Measurements from ENCODE around the gene TULP4. TPM values are rescaled to one million over a fixed set of nuclear protein-coding genes. Genes with fewer than 3 reads are reported as not detected.
A peak's percentile ranks its signal among the peaks of the same experiment; 100 is the strongest.

The TULP4 gene, protein sequence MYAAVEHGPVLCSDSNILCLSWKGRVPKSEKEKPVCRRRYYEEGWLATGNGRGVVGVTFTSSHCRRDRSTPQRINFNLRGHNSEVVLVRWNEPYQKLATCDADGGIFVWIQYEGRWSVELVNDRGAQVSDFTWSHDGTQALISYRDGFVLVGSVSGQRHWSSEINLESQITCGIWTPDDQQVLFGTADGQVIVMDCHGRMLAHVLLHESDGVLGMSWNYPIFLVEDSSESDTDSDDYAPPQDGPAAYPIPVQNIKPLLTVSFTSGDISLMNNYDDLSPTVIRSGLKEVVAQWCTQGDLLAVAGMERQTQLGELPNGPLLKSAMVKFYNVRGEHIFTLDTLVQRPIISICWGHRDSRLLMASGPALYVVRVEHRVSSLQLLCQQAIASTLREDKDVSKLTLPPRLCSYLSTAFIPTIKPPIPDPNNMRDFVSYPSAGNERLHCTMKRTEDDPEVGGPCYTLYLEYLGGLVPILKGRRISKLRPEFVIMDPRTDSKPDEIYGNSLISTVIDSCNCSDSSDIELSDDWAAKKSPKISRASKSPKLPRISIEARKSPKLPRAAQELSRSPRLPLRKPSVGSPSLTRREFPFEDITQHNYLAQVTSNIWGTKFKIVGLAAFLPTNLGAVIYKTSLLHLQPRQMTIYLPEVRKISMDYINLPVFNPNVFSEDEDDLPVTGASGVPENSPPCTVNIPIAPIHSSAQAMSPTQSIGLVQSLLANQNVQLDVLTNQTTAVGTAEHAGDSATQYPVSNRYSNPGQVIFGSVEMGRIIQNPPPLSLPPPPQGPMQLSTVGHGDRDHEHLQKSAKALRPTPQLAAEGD (N-terminal part only)
- total RNA-seq: 100 to 1,000 TPM in 3 of 4 donors, 10 to 100 TPM in 1; 77.4 to 364 (median 129) TPM

DNA sequence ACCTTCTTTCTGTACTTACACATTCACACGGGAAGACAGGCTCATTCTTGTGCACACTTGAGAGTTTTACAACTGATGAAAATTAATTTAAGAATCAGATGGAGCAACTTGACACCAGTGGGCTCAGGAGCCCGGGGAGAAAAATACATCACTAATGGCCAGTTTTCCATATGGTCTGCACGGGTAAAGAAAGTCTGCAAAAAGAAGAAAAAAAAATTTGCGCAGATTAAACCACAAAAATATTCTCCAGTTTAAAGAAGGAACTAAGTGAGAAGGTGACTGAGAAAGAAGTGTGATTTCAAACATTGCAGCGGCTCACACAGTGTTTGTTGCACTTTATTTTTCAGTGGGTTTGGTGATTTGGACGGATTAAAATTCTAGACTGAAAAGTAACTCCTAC lies at the start of gene TULP4:
Gene TULP4, plus strand, starts transcription at position 301 of the 400 bp plus-strand sequence. CDS start 1,552 bp downstream, outside the sequence.
- intact Hi-C loops (cut with DNase I; ENCODE audit: low total_unique reads): no loop called here
- H3K27ac ChIP-seq: peak within 1 kb of the TSS in 1 of 2 donors; percentile 17

DNA sequence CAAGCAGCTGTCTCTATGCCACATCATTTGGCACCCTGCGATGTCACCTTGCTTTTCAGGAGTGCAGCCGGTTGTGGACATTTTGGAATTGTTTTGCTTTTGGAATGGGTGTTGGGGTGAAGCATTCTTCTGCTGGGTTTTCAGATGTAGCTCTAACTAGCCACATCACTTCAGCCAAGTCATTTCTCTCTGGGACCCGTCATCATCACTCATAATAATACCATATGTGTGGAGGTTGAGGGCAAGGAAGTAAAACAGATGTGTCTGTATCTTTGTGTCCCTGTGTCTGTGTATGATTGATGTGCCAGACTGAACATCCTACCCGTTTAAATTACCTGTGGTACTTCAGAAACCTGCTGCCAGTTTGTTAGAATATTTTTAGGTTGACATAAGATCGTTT lies 49.5 kb upstream of the TULP4 start:
- TF ChIP-seq, protein P1, sequence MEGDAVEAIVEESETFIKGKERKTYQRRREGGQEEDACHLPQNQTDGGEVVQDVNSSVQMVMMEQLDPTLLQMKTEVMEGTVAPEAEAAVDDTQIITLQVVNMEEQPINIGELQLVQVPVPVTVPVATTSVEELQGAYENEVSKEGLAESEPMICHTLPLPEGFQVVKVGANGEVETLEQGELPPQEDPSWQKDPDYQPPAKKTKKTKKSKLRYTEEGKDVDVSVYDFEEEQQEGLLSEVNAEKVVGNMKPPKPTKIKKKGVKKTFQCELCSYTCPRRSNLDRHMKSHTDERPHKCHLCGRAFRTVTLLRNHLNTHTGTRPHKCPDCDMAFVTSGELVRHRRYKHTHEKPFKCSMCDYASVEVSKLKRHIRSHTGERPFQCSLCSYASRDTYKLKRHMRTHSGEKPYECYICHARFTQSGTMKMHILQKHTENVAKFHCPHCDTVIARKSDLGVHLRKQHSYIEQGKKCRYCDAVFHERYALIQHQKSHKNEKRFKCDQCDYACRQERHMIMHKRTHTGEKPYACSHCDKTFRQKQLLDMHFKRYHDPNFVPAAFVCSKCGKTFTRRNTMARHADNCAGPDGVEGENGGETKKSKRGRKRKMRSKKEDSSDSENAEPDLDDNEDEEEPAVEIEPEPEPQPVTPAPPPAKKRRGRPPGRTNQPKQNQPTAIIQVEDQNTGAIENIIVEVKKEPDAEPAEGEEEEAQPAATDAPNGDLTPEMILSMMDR (IDR thresholded peaks at IDR 0.05): no peak
- no peak for TF ChIP-seq POLR2A (IDR thresholded peaks at IDR 0.05)
- Histone ChIP-seq H3K4me3 (no peak overlapping the region), H3K27ac (no peak overlapping the region), H3K36me3 (no peaks in the 10 kb centered on the region), H3K9me3 (no peaks in the 10 kb centered on the region), H3K27me3 (no peaks in the 10 kb centered on the region), H3K4me1 (no peaks in the 10 kb centered on the region)
- intact Hi-C loops (cut with DNase I; ENCODE audit: low total_unique reads): no loop called here
- DNase-seq: no peak

More for the DNA sequence above, at the start of gene TULP4:
- Histone ChIP-seq H3K4me1 (no peaks in the 10 kb centered on the region), H3K4me3 (no peak within 1 kb of the TSS), H3K9me3 (no peaks in the 10 kb centered on the region), H3K36me3 (no peaks in the 10 kb centered on the region), H3K27me3 (no peaks in the 10 kb centered on the region)
- no peak for DNase-seq
- no peak for TF ChIP-seq POLR2A (IDR thresholded peaks at IDR 0.05)
- TF ChIP-seq, protein P1 (IDR thresholded peaks at IDR 0.05): no peak

- H3K36me3 ChIP-seq: no peaks in the 10 kb centered on the region
- H3K4me3 ChIP-seq: no peak overlapping the region
- no peak for TF ChIP-seq POLR2A (IDR thresholded peaks at IDR 0.05)
- TF ChIP-seq, protein P1 (IDR thresholded peaks at IDR 0.05): no peak
- no peak for DNase-seq
- H3K27ac ChIP-seq: no peak overlapping the region
- H3K27me3 ChIP-seq: no peaks in the 10 kb centered on the region
- intact Hi-C loops (cut with DNase I; ENCODE audit: low total_unique reads): no loop called here
- no peaks in the 10 kb centered on the region for H3K4me1 ChIP-seq
- H3K9me3 ChIP-seq: no peaks in the 10 kb centered on the region
Observed at GRCh38 chr6:158264180-158264579, 48.1 kb upstream of the TULP4 start.

- no peaks in the 10 kb centered on the region for H3K36me3 ChIP-seq
- no peaks in the 10 kb centered on the region for H3K9me3 ChIP-seq
- TF ChIP-seq, protein P1 (IDR thresholded peaks at IDR 0.05): no peak
- no peak for TF ChIP-seq POLR2A (IDR thresholded peaks at IDR 0.05)
- H3K4me1 ChIP-seq: peaks cover 0 to 5% of the 10 kb centered on the region in 2 donors
- intact Hi-C loops (cut with DNase I; ENCODE audit: low total_unique reads): no loop called here
- H3K27me3 ChIP-seq: no peaks in the 10 kb centered on the region
- no peak for DNase-seq
- no peak overlapping the region for H3K27ac ChIP-seq
- H3K4me3 ChIP-seq: no peak overlapping the region
Observed at GRCh38 chr6:158266131-158266530, 46.1 kb upstream of the TULP4 start.

All from uterus (tissue), 4 donors.